WI38 (cell line): ENCODE results near the gene RABL2B.

ENCODE experiments used
- H3K4me3 ChIP-seq: 2 replicates; pipeline ENCODE4 v1.5.1; 2011; ENCODE audit warnings: low read depth, mild to moderate bottlenecking, control low read depth, low read length
- TF ChIP-seq, protein P1 (sequence below): IDR thresholded peaks from 2 replicates; pipeline ENCODE4 v1.5.1; 2012; ENCODE audit warnings: low read depth, mild to moderate bottlenecking, control low read depth, low read length

RABL2B gene

DNA sequence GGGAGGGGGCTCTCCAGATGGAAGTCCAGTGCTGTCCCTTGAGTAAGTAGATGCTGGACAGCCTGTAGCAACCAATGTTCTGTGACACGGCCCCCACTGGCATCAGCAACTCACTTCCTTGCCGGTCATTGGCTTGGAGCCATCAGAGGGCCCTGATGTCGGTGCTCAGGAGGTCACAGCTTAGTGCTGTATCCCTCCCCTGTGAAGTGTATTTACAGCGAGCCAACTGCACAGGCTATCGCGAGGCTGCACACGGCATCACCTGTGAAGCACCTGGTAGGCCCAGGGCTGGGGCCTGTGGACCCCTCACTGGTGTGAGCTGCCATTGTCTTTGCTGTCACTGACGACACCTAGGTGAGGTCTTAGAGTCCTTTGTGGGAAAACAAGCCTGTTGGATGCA is 58.8 kb downstream of the RABL2B start:
- TF ChIP-seq, protein P1, sequence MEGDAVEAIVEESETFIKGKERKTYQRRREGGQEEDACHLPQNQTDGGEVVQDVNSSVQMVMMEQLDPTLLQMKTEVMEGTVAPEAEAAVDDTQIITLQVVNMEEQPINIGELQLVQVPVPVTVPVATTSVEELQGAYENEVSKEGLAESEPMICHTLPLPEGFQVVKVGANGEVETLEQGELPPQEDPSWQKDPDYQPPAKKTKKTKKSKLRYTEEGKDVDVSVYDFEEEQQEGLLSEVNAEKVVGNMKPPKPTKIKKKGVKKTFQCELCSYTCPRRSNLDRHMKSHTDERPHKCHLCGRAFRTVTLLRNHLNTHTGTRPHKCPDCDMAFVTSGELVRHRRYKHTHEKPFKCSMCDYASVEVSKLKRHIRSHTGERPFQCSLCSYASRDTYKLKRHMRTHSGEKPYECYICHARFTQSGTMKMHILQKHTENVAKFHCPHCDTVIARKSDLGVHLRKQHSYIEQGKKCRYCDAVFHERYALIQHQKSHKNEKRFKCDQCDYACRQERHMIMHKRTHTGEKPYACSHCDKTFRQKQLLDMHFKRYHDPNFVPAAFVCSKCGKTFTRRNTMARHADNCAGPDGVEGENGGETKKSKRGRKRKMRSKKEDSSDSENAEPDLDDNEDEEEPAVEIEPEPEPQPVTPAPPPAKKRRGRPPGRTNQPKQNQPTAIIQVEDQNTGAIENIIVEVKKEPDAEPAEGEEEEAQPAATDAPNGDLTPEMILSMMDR, result no peak
- no peak overlapping the region for H3K4me3 ChIP-seq

GRCh38 chr22:50723991-50724390 is 59.4 kb downstream of the RABL2B start:
- TF ChIP-seq, protein P1, result no peak
- H3K4me3 ChIP-seq, result no peak overlapping the region

GRCh38 chr22:50722716-50723428 is 60.6 kb downstream of the RABL2B start:
- TF ChIP-seq, protein P1, result no peak
- H3K4me3 ChIP-seq, result no peak overlapping the region

DNA sequence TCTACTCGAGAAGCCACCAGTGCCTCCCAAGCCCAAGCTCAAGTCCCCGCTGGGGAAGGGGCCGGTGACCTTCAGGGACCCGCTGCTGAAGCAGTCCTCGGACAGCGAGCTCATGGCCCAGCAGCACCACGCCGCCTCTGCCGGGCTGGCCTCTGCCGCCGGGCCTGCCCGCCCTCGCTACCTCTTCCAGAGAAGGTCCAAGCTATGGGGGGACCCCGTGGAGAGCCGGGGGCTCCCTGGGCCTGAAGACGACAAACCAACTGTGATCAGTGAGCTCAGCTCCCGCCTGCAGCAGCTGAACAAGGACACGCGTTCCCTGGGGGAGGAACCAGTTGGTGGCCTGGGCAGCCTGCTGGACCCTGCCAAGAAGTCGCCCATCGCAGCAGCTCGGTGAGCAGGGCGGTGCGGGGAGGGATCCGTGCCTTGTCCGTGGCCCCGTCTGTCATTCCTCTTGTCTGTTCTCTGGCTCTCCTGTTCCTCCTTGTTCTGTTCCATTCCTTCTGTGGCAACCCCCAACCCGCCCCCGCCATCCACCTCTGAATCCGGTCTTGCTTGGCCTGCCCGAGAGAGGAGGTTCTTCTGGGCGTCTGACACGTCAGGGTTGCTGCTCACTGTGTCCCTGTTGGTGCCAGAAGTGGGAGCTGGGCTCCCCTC is 61.3 kb downstream of the RABL2B start:
- TF ChIP-seq, protein P1, result no peak
- no peak overlapping the region for H3K4me3 ChIP-seq

- H3K4me3 ChIP-seq, result no peak overlapping the region
- TF ChIP-seq, protein P1, result no peak
Observed at GRCh38 chr22:50721257-50721844, 62.1 kb downstream of the RABL2B start.

DNA sequence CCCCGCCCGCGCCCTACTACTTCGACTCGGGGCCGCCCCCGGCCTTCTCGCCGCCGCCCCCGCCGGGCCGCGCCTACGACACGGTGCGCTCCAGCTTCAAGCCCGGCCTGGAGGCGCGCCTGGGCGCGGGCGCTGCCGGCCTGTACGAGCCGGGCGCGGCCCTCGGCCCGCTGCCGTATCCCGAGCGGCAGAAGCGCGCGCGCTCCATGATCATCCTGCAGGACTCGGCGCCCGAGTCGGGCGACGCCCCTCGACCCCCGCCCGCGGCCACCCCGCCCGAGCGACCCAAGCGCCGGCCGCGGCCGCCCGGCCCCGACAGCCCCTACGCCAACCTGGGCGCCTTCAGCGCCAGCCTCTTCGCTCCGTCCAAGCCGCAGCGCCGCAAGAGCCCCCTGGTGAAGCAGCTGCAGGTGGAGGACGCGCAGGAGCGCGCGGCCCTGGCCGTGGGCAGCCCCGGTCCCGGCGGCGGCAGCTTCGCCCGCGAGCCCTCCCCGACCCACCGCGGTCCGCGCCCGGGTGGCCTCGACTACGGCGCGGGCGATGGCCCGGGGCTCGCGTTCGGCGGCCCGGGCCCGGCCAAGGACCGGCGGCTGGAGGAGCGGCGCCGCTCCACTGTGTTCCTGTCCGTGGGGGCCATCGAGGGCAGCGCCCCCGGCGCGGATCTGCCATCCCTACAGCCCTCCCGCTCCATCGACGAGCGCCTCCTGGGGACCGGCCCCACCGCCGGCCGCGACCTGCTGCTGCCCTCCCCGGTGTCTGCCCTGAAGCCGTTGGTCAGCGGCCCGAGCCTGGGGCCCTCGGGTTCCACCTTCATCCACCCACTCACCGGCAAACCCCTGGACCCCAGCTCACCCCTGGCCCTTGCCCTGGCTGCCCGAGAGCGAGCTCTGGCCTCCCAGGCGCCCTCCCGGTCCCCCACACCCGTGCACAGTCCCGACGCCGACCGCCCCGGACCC is 62.9 kb downstream of the RABL2B start:
- H3K4me3 ChIP-seq, result no peak overlapping the region
- TF ChIP-seq, protein P1, result no peak
